Progenitor cell of endocrine pancreas (in vitro differentiated cells): ENCODE data around the gene AP5Z1. TPM values are rescaled to one million over a fixed set of nuclear protein-coding genes. Genes with fewer than 3 reads are reported as not detected.

Experiments used
- DNase-seq: peaks from one replicate; pipeline ENCODE4 v3.0.0; 2021; ENCODE audit warnings: low spot score; ENCODE audit not compliant: unreplicated experiment
- H3K27ac Mint-ChIP-seq: 2 replicates; pipeline ENCODE4 v1.8.0; 2021; ENCODE audit warnings: mild to moderate bottlenecking, moderate library complexity, mixed read lengths
- H3K27me3 Mint-ChIP-seq: 2 replicates; pipeline ENCODE4 v1.8.0; 2021; ENCODE audit warnings: mixed read lengths
- H3K36me3 Mint-ChIP-seq: 2 replicates; pipeline ENCODE4 v1.8.0; 2022; ENCODE audit warnings: mixed read lengths; ENCODE audit not compliant: insufficient read depth
- H3K4me1 Mint-ChIP-seq: 2 replicates; pipeline ENCODE4 v1.8.0; 2021; ENCODE audit warnings: low read depth, mixed read lengths
- H3K4me3 Mint-ChIP-seq: 2 replicates; pipeline ENCODE4 v1.8.0; 2021; ENCODE audit warnings: low read depth, mild to moderate bottlenecking, moderate library complexity, mixed read lengths
- H3K9me3 Mint-ChIP-seq: 2 replicates; pipeline ENCODE4 v1.8.0; 2021; ENCODE audit warnings: low read depth, mixed read lengths
- CTCF ChIP-seq: fragments of 200-600 bp; sonication (generic); IDR thresholded peaks from one replicate; pipeline ENCODE4 v1.5.0; 2021; ENCODE audit warnings: antibody characterized with exemption, mild to moderate bottlenecking; ENCODE audit not compliant: unreplicated experiment
- total RNA-seq: library from RNA; stranded (reverse); gene quantifications from 2 replicates; pipeline ENCODE4 v1.2.1, GENCODE V29; 2021

The AP5Z1 gene
- total RNA-seq, 1 donor from 2014 or later, result 42.8 TPM

DNA sequence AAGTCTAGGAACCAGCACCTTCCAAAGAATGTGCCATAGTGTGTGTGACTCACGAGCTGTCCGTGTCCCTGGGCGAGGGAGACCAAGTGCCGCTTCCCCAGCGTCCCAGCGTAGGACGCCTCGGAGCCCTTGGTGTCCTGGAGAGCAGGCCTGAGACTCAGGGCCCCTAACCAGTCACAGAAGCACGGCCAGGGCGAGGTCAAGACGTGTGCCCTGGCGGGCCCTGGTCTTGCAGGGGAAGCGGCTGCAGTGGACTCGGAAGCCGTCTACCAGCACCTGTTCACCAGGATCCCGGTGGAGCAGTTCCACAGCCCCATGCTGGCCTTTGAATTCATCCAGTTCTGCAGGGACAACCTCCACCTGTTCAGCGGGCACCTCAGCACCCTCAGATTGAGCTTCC is 10.6 kb downstream of the AP5Z1 start:
- Mint-ChIP-seq H3K9me3 (no peaks in the 10 kb centered on the region), H3K27me3 (no peaks in the 10 kb centered on the region), H3K36me3 (peaks cover 2% of the 10 kb centered on the region), H3K27ac (no peak overlapping the region), H3K4me1 (no peaks in the 10 kb centered on the region), H3K4me3 (no peak overlapping the region)
- no peak for DNase-seq
- no peak for TF ChIP-seq CTCF

- H3K27me3 Mint-ChIP-seq, result no peaks in the 10 kb centered on the region
- no peaks in the 10 kb centered on the region for H3K4me1 Mint-ChIP-seq
- no peak for TF ChIP-seq CTCF
- peaks cover 6% of the 10 kb centered on the region for H3K36me3 Mint-ChIP-seq
- H3K27ac Mint-ChIP-seq, result no peak overlapping the region
- H3K9me3 Mint-ChIP-seq, result no peaks in the 10 kb centered on the region
- no peak for DNase-seq
- H3K4me3 Mint-ChIP-seq, result no peak overlapping the region
These were observed 12.1 kb downstream of the AP5Z1 start for GRCh38 chr7:4787541-4787940.

DNA sequence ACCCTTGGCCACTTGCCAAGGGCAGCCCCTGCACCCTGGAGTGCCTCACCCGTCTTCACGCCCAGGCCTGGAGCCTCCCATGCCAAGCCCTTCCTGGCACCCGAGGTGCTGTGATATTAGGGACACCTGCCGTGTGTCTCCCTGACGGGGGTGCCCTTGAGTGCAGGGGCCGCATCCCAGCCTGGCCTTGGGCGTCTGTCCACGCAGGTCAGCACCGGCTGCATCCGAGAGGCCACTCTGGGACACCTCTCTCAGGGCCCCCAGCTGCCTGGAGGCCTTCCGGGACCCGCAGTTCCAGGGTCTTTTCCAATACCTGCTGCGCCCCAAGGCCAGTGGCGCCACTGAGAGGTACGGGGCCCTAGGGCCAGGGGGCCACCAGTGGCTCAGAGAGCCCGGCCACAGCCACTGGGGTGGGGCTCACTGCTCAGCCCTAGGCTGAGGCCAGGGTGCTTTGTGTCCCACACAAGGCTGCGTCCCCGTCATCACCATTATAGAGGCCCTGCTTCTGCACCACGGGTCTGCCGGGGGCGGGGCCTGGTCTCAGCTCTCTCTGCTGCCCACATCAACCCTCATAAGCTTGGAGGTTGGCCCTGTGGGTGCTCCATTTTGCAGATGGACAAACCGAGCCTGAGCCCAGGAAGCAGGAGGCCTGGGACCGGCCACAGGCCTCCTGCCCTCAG is 12.7 kb downstream of the AP5Z1 start:
- no peak for TF ChIP-seq CTCF
- Mint-ChIP-seq H3K4me1 (no peaks in the 10 kb centered on the region), H3K27me3 (no peaks in the 10 kb centered on the region), H3K9me3 (no peaks in the 10 kb centered on the region), H3K4me3 (no peak overlapping the region), H3K27ac (no peak overlapping the region), H3K36me3 (peaks cover 6% of the 10 kb centered on the region)
- DNase-seq, result no peak

DNA sequence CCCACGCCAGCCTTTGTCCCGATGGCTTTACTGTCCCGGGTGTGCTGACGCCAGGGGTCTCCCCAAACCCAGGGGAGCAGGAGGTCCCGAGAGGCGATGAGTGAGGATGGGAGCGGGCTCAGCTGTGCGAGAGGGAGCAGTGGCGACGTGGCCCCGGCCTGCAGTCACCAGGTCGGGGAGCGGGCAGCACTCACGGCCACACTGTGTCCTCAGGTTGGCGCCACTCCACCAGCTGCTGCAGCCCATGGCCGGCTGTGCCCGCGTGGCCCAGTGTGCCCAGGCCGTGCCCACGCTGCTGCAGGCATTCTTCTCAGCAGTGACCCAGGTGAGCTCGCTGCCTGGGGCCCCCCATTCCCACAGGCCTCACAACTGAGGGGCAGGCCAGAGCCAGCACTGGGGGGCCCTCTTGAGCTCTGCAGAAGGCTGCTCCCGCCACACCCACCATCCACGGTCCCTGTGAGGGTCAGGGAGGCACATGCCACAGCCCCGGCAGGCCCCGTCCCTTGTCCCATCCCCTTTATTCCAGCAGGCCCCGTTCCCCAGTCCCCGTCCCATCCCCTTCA is 13.3 kb downstream of the AP5Z1 start:
- TF ChIP-seq CTCF, result no peak
- Mint-ChIP-seq H3K27me3 (no peaks in the 10 kb centered on the region), H3K36me3 (peaks cover 6% of the 10 kb centered on the region), H3K4me1 (no peaks in the 10 kb centered on the region), H3K4me3 (no peak overlapping the region), H3K27ac (no peak overlapping the region), H3K9me3 (no peaks in the 10 kb centered on the region)
- DNase-seq, result no peak

GRCh38 chr7:4789194-4790077 is 14.0 kb downstream of the AP5Z1 start:
- no peak for DNase-seq
- no peaks in the 10 kb centered on the region for H3K4me1 Mint-ChIP-seq
- no peaks in the 10 kb centered on the region for H3K9me3 Mint-ChIP-seq
- no peaks in the 10 kb centered on the region for H3K27me3 Mint-ChIP-seq
- peaks cover 11% of the 10 kb centered on the region for H3K36me3 Mint-ChIP-seq
- no peak for TF ChIP-seq CTCF
- no peak overlapping the region for H3K27ac Mint-ChIP-seq
- H3K4me3 Mint-ChIP-seq, result no peak overlapping the region
